A673 (cell line): Measurements from ENCODE around the gene TXNDC12.

Experiments used
- CTCF ChIP-seq: fragments of 300-800, 200-600 bp; sonication (generic); conservative IDR thresholded peaks from 2 replicates; pipeline ENCODE4 v1.5.1; 2017; ENCODE audit warnings: low read depth, mild to moderate bottlenecking, antibody characterized with exemption, low read length, moderate library complexity, mixed read lengths
- EZH2 ChIP-seq: fragments of 200-600 bp; sonication (generic); IDR thresholded peaks from 2 replicates; pipeline ENCODE4 v1.6.1; 2017; ENCODE audit warnings: borderline replicate concordance, low read depth, mild to moderate bottlenecking, mixed read lengths, antibody characterized with exemption, low read length; ENCODE audit not compliant: poor library complexity, severe bottlenecking

GRCh38 chr1:51998701-51999100 lies 56.3 kb downstream of the TXNDC12 start:
- TF ChIP-seq CTCF (no peak), EZH2 (no peak)
